HepG2 (cell line): Measurements from ENCODE around the gene HIGD1A.

Experiments used
- BRCA1 ChIP-seq: sonication (generic); formaldehyde crosslinking; IDR thresholded peaks from 2 replicates; pipeline ENCODE4 v1.4.0; 2020; ENCODE audit warnings: missing genetic modification reagents
- BRF2 ChIP-seq: sonication (generic); formaldehyde crosslinking; IDR thresholded peaks from 2 replicates; pipeline ENCODE4 v1.8.1; 2022; ENCODE audit warnings: mild to moderate bottlenecking, missing genetic modification reagents
- FOXJ3 ChIP-seq: sonication (generic); formaldehyde crosslinking; IDR thresholded peaks from 2 replicates; pipeline ENCODE4 v1.4.0; 2020; ENCODE audit warnings: missing genetic modification reagents, mild to moderate bottlenecking, borderline replicate concordance
- NR2F2 ChIP-seq: IDR thresholded peaks from 2 replicates; pipeline ENCODE4 v1.6.1; 2012; ENCODE audit warnings: low read depth, inconsistent platforms, borderline replicate concordance
- PHF8 ChIP-seq: sonication (generic); formaldehyde crosslinking; IDR thresholded peaks from 2 replicates; pipeline ENCODE4 v1.5.0; 2020; ENCODE audit warnings: missing genetic modification reagents
- POLR2AphosphoS5 ChIP-seq: IDR thresholded peaks from 2 replicates; pipeline ENCODE4 v1.6.1; 2012; ENCODE audit warnings: low read depth, low read length
- RBFOX2 ChIP-seq: fragments of 200-400 bp; formaldehyde crosslinking; IDR thresholded peaks from 2 replicates; pipeline ENCODE4 v1.6.1; 2017; ENCODE audit warnings: low read depth, mild to moderate bottlenecking, low read length
- TARDBP ChIP-seq: sonication (generic); formaldehyde crosslinking; IDR thresholded peaks from 2 replicates; pipeline ENCODE4 v1.8.0; 2022; ENCODE audit warnings: mild to moderate bottlenecking, missing genetic modification reagents
- ZBTB44 ChIP-seq: sonication (generic); formaldehyde crosslinking; IDR thresholded peaks from 2 replicates; pipeline ENCODE4 v1.4.0; 2020; ENCODE audit warnings: missing genetic modification reagents
- ZNF121 ChIP-seq: sonication (generic); formaldehyde crosslinking; IDR thresholded peaks from 2 replicates; pipeline ENCODE4 v1.5.0; 2020; ENCODE audit warnings: mild to moderate bottlenecking, missing genetic modification reagents
- TF ChIP-seq, protein P1 (sequence below): sonication (generic); formaldehyde crosslinking; IDR thresholded peaks from 2 replicates; pipeline ENCODE4 v1.5.0; 2020; ENCODE audit warnings: mild to moderate bottlenecking, missing genetic modification reagents, moderate library complexity

- TF ChIP-seq BRCA1 (CRISPR knock-in tag) (no peak), ZBTB44 (CRISPR knock-in tag) (no peak), ZNF121 (CRISPR knock-in tag) (no peak), NR2F2 (no peak), TARDBP (no peak), BRF2 (CRISPR knock-in tag) (no peak), RBFOX2 (no peak), POLR2AphosphoS5 (no peak), FOXJ3 (CRISPR knock-in tag) (no peak), PHF8 (CRISPR knock-in tag) (no peak)
- TF ChIP-seq, protein P1, sequence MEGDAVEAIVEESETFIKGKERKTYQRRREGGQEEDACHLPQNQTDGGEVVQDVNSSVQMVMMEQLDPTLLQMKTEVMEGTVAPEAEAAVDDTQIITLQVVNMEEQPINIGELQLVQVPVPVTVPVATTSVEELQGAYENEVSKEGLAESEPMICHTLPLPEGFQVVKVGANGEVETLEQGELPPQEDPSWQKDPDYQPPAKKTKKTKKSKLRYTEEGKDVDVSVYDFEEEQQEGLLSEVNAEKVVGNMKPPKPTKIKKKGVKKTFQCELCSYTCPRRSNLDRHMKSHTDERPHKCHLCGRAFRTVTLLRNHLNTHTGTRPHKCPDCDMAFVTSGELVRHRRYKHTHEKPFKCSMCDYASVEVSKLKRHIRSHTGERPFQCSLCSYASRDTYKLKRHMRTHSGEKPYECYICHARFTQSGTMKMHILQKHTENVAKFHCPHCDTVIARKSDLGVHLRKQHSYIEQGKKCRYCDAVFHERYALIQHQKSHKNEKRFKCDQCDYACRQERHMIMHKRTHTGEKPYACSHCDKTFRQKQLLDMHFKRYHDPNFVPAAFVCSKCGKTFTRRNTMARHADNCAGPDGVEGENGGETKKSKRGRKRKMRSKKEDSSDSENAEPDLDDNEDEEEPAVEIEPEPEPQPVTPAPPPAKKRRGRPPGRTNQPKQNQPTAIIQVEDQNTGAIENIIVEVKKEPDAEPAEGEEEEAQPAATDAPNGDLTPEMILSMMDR (CRISPR knock-in tag): no peak
These were observed 40.2 kb downstream of the HIGD1A start for GRCh38 chr3:42764115-42764514.
